HG02642 (cell line): Measurements from ENCODE around the gene CNKSR2.
"Not testable (repeated sequence)": the region's sequence is repeated elsewhere in the genome, so short reads cannot be mapped to it uniquely, and the experiment has no call there.

Source experiments
- ATAC-seq: cut with Tn5 transposase; IDR thresholded peaks from one replicate; pipeline ENCODE4 v1.9.1; 2021; ENCODE audit warnings: mild to moderate bottlenecking; ENCODE audit not compliant: unreplicated experiment, poor library complexity

Gene CNKSR2

DNA sequence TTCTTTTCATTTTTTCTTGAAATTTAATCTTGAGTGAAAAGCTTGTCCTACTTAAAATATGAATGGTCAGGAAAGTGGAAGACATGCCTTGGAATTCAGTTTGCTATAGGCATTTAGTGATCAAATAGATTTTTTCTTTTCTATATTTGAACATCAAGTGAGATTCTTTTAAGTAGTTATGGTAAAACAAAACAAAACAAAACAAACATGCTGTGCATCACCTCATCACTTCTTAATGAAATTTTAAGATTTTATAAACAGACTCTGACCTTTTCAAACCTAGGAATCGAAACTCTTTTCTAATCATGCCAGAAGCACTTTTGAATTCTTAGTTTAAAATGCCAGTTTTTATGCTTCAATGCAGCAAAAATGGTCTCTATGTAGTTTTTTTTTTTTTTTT, 62.8 kb downstream of the CNKSR2 start:
- ATAC-seq, result no peak

GRCh38 chrX:21438792-21439191, 64.6 kb downstream of the CNKSR2 start:
- peak; percentile 99 for ATAC-seq

DNA sequence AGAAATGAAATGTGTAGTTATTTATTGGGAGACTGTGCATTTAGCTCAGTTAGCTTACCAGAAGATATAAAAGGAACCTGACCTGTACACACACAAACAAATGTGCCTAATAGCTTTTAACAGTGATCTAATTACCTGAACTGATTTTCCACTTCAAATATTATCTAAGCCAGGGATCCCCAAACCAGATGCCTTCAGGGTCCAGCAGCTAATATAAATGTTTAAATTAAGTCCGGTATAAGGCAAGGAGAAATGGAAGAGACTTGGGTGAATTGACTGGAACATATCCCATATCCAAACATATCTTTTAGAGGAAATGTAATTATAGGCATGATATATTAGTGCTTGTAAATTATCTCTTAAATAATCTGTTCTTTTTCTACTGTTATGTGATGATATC, 66.7 kb downstream of the CNKSR2 start:
- ATAC-seq, result no peak

DNA sequence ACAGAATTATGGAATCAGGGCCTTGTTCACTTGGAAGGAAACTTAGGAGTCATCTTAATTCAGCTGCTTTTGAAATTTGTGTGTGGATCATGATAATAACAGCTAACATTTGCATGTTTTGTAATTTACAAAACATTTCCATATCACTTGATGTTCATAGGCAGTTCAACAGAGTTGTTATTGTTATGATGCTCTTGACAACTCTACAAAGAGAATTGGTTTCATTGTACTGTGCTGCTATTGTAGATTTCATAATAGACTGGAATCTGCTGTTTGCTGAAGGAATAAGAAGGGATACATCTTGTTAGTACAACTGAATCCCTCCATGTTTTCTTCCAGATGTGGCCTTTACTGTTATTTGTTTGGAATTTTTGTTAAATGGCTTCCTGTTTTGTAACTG, 83.5 kb downstream of the CNKSR2 start:
- ATAC-seq, result no peak

- no peak for ATAC-seq
These were observed 94.9 kb downstream of the CNKSR2 start for GRCh38 chrX:21469071-21469470.

- no peak for ATAC-seq
These were observed 102.7 kb downstream of the CNKSR2 start for GRCh38 chrX:21476909-21477308.

DNA sequence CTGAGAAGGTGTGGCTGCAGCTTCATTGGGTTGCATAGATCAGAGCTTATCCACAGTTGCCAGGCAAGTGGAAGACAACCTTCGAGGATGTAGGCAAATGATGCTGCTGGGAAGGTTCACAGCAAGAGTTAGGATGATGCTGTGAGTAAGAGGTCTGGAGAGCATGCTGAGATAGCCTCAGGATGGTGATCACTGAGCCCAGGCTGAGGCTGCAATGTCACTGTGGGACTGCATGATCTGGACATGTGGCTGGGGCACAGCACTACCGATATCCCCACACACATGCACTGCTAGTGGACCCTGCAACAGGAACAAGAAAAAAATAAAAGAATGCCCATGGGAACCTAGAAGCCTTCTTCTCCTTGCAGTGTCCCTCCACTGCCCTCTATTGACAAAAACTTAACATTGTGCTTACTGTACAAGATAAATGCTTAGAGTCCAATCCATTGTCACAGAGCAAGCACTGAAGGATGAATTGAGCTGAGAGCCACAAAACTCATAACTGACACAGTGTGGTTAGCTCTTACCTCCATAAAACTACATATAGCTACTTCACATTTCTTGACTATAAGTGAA, 105.6 kb downstream of the CNKSR2 start:
- peak; percentile 78 for ATAC-seq

GRCh38 chrX:21481761-21482160, 107.5 kb downstream of the CNKSR2 start:
- no peak for ATAC-seq

DNA sequence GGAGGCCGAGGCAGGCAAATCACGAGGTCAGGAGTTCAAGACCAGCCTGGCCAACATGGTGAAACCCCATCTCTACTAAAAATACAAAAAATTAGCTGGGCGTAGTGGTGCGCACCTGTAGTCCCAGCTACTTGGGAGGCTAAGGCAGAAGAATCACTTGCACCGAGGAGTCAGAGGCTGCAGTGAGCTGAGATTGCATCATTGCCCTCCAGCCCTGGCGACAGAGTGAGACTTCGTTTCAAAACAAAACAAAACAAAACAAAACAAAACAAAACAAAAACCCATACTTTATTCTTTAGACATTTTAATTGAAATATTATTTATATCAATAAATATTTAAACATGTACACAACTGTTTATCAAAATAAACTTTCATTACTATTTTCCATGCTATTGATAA, 109.8 kb downstream of the CNKSR2 start:
- ATAC-seq, result not testable (repeated sequence)

DNA sequence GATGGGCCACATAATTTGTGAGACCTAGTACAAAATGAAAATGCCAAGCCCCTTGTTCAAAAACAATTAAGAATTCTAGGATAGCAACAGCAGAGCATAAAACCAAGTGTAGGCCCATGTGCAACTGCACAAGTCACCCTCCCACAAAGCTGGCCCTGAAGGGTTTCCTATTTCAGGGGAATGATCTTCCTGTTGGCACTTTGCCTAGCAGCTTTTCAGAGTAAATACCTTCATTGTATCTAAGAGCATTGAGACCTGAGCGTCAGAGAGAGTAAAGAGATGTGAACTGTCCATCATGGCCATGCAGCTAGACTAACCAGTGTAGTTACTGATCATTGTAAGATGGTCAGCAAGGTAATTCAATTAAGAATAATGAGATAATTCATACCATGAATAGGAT, 113.6 kb downstream of the CNKSR2 start:
- ATAC-seq, result no peak

DNA sequence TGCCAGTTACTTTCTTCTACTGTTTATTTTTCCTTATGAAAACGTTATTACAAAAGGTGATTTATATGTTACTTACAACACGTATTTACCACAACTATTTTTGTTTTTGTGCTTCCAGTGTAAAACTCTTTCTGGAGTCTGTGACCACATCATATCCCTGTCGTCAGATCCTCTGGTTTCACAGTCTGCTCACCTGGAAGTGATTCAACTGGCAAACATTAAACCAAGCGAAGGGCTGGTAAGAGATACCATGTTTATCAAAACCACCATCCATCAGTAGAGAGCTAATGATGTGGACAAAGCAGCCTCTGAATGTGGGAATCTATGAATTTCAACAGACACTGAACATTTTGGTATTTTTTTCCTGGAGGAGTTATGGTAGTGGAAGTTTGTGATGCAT, 116.1 kb downstream of the CNKSR2 start:
- no peak for ATAC-seq

- no peak for ATAC-seq
These were observed 119.1 kb downstream of the CNKSR2 start for GRCh38 chrX:21493226-21493830.

DNA sequence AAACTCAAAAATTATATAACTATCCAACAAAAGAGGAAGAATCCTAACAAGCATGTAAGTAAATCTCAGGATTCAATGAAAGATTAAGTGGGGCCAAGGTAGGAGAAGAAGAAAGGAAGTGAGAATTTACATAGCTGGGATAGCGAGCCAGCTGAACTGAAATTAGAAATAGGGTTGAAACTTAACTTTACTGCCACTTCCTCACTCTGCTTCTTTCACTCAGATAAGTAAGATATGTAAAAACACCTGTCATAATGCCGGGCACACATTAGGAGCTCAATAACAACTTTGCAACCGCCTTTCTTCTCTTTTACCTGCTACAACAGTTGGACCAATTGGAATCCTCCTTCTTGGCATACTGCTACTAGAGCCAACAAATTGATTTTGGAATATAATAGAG, 129.4 kb downstream of the CNKSR2 start:
- peak; percentile 75 for ATAC-seq

DNA sequence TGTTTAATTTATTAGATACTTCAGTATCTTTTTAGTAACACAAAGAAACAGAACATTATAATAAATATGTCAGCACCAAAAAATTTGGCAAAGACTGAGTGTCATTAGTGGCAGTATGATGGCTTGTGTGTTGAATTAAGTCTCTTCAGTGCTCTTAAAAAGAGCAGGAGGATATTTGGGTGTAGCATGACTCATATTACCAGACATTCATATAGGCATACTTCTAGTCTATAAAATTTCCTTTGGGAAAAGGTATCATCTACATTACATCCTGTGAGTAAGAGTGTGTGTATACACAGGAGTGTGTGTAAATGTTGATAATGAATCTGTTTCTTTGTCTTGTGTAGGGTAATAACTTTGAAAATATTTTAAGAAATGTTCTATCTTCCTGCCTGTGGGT, 135.7 kb downstream of the CNKSR2 start:
- ATAC-seq, result no peak

DNA sequence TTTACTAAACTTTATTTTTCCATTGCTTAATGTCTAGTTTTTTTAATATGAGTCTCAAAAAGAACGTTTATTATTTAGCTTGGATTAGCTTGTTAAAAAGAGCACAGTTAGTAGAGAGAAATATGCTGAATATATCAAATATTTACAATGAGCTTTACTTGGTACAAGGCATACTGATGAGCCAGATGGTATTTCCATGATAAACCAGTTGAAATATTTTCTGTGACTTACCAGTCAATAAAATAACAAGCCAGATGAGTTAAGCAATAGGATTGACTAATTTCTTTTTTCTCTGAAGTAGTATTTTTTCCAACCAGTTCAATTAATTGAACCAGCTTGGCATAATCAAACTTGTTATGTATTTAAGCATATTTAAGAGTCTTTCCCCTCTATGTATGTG, 149.8 kb downstream of the CNKSR2 start:
- ATAC-seq, result no peak

DNA sequence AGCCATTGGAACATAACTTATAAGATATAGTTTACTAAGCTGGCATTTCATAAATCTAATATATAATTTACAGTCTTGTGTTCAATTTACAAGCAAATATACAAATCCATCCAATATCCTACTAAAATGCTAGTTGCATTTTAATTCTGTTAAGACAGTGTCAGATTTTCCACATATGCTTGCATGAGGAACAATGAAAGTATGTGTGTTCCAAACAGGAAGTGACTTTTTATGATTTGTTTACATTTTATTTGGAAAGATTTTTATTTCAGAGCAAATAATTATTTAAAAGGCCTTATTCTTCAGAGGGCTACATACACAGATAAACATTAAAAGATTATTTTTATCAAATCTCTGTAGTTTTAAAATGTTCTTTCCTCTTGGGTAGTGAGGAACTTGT, 153.9 kb downstream of the CNKSR2 start:
- no peak for ATAC-seq

- no peak for ATAC-seq
These were observed 155.6 kb downstream of the CNKSR2 start for GRCh38 chrX:21529771-21530170.

- ATAC-seq, result not testable (repeated sequence)
These were observed 170.4 kb downstream of the CNKSR2 start for GRCh38 chrX:21544642-21545041.

DNA sequence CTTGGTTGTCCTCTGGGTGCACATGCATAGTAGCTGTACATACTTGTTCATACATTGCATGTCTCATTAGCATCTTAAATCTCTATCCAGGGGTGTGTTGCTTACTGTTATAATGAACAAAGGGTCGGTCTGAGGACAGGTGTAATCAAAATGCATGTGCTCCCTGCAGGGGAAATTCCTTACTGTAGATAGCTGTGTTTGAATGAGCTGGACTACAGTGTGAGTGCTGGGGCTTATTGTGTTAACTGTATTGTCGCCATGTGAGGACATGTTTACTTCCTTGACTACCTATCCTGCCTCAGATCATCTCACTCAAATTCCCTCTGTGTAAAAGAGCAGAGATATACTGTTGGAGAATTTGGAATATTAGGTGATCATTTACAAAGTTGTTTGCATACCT, 185.2 kb downstream of the CNKSR2 start:
- ATAC-seq, result no peak

DNA sequence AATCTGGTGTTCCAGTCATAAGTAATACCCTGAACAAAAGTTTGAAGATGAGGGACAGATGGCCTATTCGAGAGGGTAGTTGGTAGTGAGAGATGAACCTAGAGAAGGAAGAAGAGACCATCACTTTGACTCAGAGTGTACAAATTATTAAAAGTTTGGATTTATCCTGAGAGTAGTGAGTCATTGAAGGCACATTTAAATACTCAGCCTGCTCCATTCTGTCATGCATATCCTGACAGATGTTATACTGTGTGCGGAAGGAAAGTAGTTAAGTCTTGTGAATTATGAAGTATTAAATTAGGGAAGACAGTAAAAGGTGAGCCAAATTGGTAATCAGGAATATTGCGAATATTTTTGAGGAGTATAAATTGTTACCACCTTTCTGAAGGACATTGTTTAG, 190.8 kb downstream of the CNKSR2 start:
- no peak for ATAC-seq

GRCh38 chrX:21574793-21575192, 200.6 kb downstream of the CNKSR2 start:
- no peak for ATAC-seq

DNA sequence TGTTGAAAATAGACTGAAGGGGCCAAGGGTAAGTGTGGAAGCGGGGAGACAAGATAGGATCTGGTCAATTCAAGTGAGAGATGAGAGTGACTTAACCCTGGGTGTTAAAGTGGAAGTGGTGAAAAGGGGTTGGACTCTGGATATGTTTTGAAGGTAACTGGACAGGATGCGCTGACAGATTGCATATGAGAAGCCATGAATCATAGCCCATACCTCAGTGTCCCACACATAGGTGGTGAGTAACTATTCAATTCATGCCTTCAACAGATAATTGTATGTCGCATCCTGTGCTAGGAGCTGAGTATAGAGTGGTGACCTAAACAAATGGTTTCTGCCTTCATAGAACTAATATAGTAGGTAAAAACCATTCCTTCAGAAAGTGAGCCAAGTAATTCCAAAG, 207.3 kb downstream of the CNKSR2 start:
- ATAC-seq, result no peak

DNA sequence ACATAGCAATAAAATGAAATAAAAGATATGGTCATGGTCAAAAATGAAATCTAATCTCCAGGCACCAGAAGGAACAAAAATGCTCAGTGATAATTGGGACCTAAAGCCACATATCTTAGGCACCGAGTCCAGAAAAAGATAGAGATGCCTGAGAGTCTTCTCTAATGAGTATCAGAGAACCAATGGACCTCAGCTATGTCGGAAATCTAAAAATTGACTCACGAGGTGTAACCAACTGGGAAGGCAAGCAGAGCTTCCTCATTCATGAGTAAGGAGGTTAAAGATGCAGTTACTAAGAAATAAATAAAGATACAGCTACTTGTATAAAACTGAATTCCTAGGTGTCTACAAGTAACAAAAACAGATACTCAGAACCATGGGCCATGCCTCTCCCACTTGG, 211.8 kb downstream of the CNKSR2 start:
- ATAC-seq, result no peak
